NCI-H1694 (cell line): Measurements from ENCODE around the gene CHMP2A.
"Not testable (repeated sequence)": the region's sequence is repeated elsewhere in the genome, so short reads cannot be mapped to it uniquely, and the experiment has no call there.

Source experiments
- DNase-seq: peaks from one replicate; lab custom pipeline; 2025; lab: John Stamatoyannopoulos, UW

Gene CHMP2A

GRCh38 chr19:58555369-58555885, 522 bp upstream of the CHMP2A start:
- no peak for DNase-seq

GRCh38 chr19:58553799-58554493, 959 bp downstream of the CHMP2A start:
- DNase-seq, result no peak

- no peak for DNase-seq
Observed at GRCh38 chr19:58552655-58553054, 2.2 kb downstream of the CHMP2A start.

GRCh38 chr19:58551577-58552471, 3.1 kb downstream of the CHMP2A start:
- no peak for DNase-seq

GRCh38 chr19:58551123-58551497, 3.8 kb downstream of the CHMP2A start:
- no peak for DNase-seq

GRCh38 chr19:58550362-58551122, 4.4 kb downstream of the CHMP2A start:
- DNase-seq, result no peak

GRCh38 chr19:58549664-58550361, 5.1 kb downstream of the CHMP2A start:
- DNase-seq, result no peak

- no peak for DNase-seq
Observed at GRCh38 chr19:58548859-58549663, 5.8 kb downstream of the CHMP2A start.

- DNase-seq, result no peak
Observed at GRCh38 chr19:58547323-58548312, 7.3 kb downstream of the CHMP2A start.

GRCh38 chr19:58546019-58546530, 8.8 kb downstream of the CHMP2A start:
- no peak for DNase-seq

- DNase-seq, result no peak
Observed at GRCh38 chr19:58545286-58546018, 9.5 kb downstream of the CHMP2A start.

- no peak for DNase-seq
Observed at GRCh38 chr19:58544591-58545285, 10.2 kb downstream of the CHMP2A start.

- DNase-seq, result no peak
Observed at GRCh38 chr19:58543826-58544590, 10.9 kb downstream of the CHMP2A start, which contains the start of gene TRIM28. TSS of gene TRIM28 (plus strand) at chr19:58544064. CDS start at chr19:58544758, 694 bp downstream.

GRCh38 chr19:58542641-58543372, 12.1 kb downstream of the CHMP2A start:
- DNase-seq, result not testable (repeated sequence)

GRCh38 chr19:58539169-58539559, 15.7 kb downstream of the CHMP2A start:
- not testable (repeated sequence) for DNase-seq
